ENCODE data around the gene GGTLC2.
A peak's percentile ranks its signal among the peaks of the same experiment; 100 is the strongest.
"Not testable (repeated sequence)": the region's sequence is repeated elsewhere in the genome, so short reads cannot be mapped to it uniquely, and the experiment has no call there.

Gene GGTLC2

DNA sequence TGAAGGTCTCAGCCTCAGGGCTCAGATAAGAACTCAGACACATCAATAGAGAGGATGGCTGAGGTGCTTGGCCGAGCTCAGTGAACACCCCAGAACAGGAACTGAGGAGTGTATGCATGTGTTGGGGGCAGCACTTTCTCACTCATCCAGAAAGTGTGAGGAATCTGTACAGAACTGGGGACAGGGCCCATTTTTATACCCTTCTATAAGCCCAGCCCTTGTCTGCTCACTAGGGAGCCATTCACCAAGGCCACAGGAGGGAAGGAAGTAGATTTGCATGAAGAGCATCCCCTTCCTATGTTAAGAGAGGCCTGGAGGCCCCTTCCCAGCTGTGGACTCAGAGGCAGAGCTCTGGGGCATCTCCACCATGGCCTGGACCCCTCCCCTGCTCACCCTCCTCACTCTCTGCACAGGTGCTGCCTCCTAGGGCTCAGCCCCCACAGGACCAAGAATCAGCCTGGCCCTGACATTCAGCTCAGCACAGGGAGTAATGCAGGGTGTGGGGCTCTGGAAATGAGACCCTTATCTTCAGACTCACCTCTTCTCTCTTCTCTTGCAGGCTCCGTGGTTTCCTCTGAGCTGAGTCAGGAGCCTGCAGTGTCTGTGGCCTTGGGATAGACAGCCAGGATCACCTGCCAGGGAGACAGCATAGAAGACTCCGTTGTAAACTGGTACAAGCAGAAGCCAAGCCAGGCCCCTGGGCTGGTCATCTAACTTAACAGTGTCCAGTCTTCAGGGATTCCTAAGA is 39.9 kb upstream of the GGTLC2 start:
- no peak for DNase-seq (ENCODE audit: extremely low spot score)
- ChIA-PET CTCF (interaction anchor here (0.9 to 2.5 kb wide), 8 partner anchors 9 to 166 kb away, joined by 3 to 14 read pairs (median 4); no protein-coding TSS in a partner anchor), POLR2A (no interaction called here)
- TF ChIP-seq, protein P1, sequence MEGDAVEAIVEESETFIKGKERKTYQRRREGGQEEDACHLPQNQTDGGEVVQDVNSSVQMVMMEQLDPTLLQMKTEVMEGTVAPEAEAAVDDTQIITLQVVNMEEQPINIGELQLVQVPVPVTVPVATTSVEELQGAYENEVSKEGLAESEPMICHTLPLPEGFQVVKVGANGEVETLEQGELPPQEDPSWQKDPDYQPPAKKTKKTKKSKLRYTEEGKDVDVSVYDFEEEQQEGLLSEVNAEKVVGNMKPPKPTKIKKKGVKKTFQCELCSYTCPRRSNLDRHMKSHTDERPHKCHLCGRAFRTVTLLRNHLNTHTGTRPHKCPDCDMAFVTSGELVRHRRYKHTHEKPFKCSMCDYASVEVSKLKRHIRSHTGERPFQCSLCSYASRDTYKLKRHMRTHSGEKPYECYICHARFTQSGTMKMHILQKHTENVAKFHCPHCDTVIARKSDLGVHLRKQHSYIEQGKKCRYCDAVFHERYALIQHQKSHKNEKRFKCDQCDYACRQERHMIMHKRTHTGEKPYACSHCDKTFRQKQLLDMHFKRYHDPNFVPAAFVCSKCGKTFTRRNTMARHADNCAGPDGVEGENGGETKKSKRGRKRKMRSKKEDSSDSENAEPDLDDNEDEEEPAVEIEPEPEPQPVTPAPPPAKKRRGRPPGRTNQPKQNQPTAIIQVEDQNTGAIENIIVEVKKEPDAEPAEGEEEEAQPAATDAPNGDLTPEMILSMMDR (IDR thresholded peaks at IDR 0.05; ENCODE audit: control extremely low read depth, extremely low read depth, low read depth, missing control alignments) = no peak

DNA sequence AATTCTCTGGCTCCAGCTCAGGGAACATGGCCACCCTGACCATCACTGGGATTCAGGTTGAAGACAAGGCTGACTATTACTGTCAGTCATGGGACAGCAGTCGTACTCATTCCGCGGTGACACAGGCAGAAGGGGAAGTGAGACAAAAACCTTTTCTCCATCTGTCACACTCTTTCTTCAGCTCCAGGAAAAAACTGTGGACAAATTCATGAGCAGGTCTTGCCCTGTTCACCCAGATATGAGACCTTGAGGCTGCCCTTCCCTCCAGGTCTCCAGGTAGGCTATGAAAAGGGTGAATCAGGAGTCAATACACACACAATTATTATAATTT is 39.4 kb upstream of the GGTLC2 start:
- DNase-seq (ENCODE audit: extremely low spot score) = peak; percentile 47
- ChIA-PET POLR2A (no interaction called here), CTCF (interaction anchor here (0.9 to 2.5 kb wide), 10 partner anchors 9 to 165 kb away, joined by 3 to 14 read pairs (median 4); no protein-coding TSS in a partner anchor)
- TF ChIP-seq, protein P1 (IDR thresholded peaks at IDR 0.05; ENCODE audit: control extremely low read depth, extremely low read depth, low read depth, missing control alignments) = no peak

DNA sequence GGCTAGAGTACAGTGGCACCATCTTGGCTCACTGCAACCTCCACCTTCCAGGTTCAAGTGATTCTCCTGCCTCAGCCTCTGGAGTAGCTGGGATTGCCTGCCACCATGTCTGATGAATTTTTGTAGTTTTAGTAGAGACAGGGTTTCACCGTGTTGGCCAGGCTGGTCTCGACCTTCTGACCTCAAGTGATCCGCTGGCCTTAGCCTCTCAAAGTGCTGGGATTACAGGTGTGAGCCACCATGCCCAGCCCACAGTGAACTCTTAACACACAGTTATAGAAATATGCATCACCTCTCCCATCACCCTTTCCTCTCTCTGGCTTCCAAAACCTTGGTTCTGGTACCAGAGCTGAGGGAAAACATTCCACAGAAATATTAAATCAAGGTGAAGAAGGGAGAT is 36.4 kb upstream of the GGTLC2 start:
- DNase-seq (ENCODE audit: extremely low spot score); POLR2A ChIA-PET: not testable (repeated sequence)
- CTCF ChIA-PET = interaction anchor here (1.0 to 1.4 kb wide), 3 partner anchors 9 to 31 kb away, joined by 3 to 4 read pairs (median 3); no protein-coding TSS in a partner anchor

DNA sequence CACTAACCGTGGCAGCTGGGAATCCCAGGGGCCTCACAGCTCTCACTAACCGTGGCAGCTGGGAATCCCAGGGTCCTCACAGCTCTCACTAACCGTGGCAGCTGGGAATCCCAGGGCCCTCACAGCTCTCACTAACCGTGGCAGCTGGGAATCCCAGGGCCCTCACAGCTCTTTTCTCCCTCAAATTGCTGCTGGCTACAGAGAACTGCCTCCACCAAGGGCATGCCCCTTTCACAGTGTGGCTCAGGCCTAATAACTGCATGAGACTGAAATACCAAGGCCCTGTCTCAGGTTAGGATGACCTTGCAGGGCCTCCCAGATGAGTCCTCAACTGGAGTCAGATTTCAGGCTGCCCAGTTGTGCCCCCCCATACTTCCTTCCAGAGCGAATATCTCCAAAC is 35.1 kb upstream of the GGTLC2 start:
- TF ChIP-seq, protein P1 (IDR thresholded peaks at IDR 0.05; ENCODE audit: control extremely low read depth, extremely low read depth, low read depth, missing control alignments) = no peak
- ChIA-PET CTCF (interaction anchor here (1.4 kb wide), 1 partner anchor 22 kb away, joined by 4 read pairs; no protein-coding TSS in a partner anchor), POLR2A (no interaction called here)
- DNase-seq (ENCODE audit: extremely low spot score) = no peak

DNA sequence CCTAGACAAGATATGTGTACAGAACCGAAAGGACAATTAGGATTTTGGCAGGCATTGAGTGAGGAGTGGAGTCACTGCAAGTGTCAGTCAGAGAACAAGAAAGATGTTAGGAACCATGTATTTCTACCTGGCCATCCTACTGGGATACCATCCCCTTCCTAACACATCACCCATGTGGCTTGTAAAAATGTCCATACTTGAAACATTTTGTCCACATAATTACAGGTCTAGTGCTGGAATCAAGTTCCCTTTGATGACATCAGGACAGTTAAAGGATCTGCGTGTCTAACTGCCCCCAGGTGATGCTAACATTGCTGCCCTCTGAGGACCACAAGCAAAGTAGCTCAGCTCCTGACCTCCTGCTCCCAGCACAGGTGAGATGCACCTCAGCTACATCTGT is 31.9 kb upstream of the GGTLC2 start:
- ChIA-PET CTCF (interaction anchor here (0.9 to 1.9 kb wide), 3 partner anchors 26 to 190 kb away, joined by 3 to 5 read pairs (median 3); no protein-coding TSS in a partner anchor), POLR2A (no interaction called here)
- DNase-seq (ENCODE audit: extremely low spot score) = no peak
- TF ChIP-seq, protein P1 (IDR thresholded peaks at IDR 0.05; ENCODE audit: control extremely low read depth, extremely low read depth, low read depth, missing control alignments) = no peak

DNA sequence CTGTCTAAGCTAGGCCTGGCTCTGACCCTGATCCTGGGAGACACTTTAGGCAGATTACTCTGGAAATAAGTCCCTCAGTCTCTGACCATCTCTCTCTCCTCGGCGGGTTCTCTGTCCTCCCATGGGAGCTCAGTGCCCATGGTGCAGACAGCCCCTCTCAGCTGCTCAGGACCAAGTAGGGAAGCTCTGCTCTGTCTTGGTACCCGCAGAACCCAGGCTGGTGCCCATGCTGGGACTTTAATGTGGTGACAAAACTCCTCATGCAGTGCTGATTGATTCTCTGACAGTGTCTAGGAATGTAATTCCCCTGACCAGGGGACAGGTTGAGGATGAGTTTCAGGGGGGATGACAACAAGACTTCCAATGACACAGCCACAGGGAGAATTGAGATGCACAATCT is 30.3 kb upstream of the GGTLC2 start:
- POLR2A ChIA-PET = no interaction called here
- DNase-seq (ENCODE audit: extremely low spot score) = no peak
- CTCF ChIA-PET = interaction anchor here (1.0 to 1.9 kb wide), 6 partner anchors 9 to 151 kb away, joined by 3 to 6 read pairs (median 3); no protein-coding TSS in a partner anchor
- TF ChIP-seq, protein P1 (IDR thresholded peaks at IDR 0.05; ENCODE audit: control extremely low read depth, extremely low read depth, low read depth, missing control alignments) = no peak

DNA sequence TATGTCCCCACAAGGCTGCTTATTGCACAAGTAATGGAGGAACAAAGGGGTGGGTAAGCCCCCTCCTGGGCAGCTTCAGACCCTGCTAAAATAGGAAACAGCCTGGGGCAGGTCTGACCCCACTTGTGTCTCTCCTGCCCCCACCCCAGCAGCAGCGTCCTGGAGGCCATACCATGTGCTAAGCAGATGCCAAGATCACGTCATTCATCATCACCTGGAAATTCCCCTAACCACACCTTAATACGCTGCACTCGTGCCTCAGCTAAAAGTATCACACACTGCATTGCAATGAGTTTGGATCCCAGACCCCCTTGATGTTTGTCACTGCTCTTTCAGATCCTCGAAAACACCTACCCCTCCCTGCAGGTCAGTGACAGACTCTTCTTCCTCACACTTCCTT is 27.8 kb upstream of the GGTLC2 start:
- POLR2A ChIA-PET = no interaction called here
- CTCF ChIA-PET = interaction anchor here (0.9 to 5.2 kb wide), 6 partner anchors 9 to 49 kb away, joined by 3 to 44 read pairs (median 4); no protein-coding TSS in a partner anchor
- DNase-seq (ENCODE audit: extremely low spot score) = peak; percentile 55
- TF ChIP-seq, protein P1 (IDR thresholded peaks at IDR 0.05; ENCODE audit: control extremely low read depth, extremely low read depth, low read depth, missing control alignments) = no peak
